Stomach (tissue), 9 donors: ENCODE results near the gene EIF1. TPM values are rescaled to one million over a fixed set of nuclear protein-coding genes. Genes with fewer than 3 reads are reported as not detected.

ENCODE experiments used
- DNase-seq, 2 donors: peaks; one replicate each; pipeline versions ENCODE4 v3.0.0 to v3.0.0-alpha.2; 2013 to 2019
- H3K27ac ChIP-seq, 5 donors: fragments of 200-600 bp in 4 of 5; sonication (generic) in 4 of 5; one replicate each; pipeline ENCODE4 v1.5.1; 2013 to 2019; ENCODE audit warnings: mild to moderate bottlenecking in 1 of 5, moderate library complexity in 1 of 5
- H3K27me3 ChIP-seq, 3 donors: fragments of 200-600 bp; sonication (generic); one replicate each; pipeline ENCODE4 v1.5.1; 2017 to 2019; ENCODE audit warnings: mixed run types in 1 of 3
- H3K36me3 ChIP-seq, 4 donors: fragments of 200-600 bp; sonication (generic); 1 replicate in 3 of 4; 2 replicates in 1 of 4; pipeline ENCODE4 v1.5.1; 2016 to 2019
- H3K4me1 ChIP-seq, 4 donors: fragments of 200-600 bp; sonication (generic); one replicate each; pipeline ENCODE4 v1.5.1; 2016 to 2019
- H3K4me3 ChIP-seq, 4 donors: fragments of 200-600 bp; sonication (generic) in 3 of 4; one replicate each; pipeline ENCODE4 v1.5.1; 2016 to 2019; ENCODE audit warnings: mild to moderate bottlenecking in 1 of 4
- H3K9me3 ChIP-seq, 4 donors: fragments of 200-600 bp; sonication (generic); one replicate each; pipeline ENCODE4 v1.5.1; 2016 to 2019
- EP300 ChIP-seq: sonication (generic); formaldehyde crosslinking; IDR thresholded peaks from one replicate; pipeline ENCODE4 v1.6.1; 2017; ENCODE audit warnings: antibody characterized with exemption
- POLR2A ChIP-seq, 4 donors: fragments of 450-650 bp; IDR thresholded peaks; one replicate each; pipeline ENCODE4 v1.6.1; 2016; ENCODE audit warnings: antibody characterized with exemption in 4 of 4, control low read depth in 2 of 4, mild to moderate bottlenecking in 1 of 4, moderate library complexity in 1 of 4
- POLR2AphosphoS5 ChIP-seq, 3 donors: sonication (generic); formaldehyde crosslinking; IDR thresholded peaks; one replicate each; pipeline ENCODE4 v1.6.1; 2016; ENCODE audit warnings: antibody characterized with exemption in 3 of 3
- WGBS, 5 donors: extraction: QIAGEN DNeasy Blood & Tissue Kit in 3 of 5; methylation state at CpG; one replicate each; pipeline versions ENCODE4 v1.1.5 to v1.1.7; 2013 to 2018; 5-methylcytosine and 5-hydroxymethylcytosine counted together
- intact Hi-C: fragments of 100-400 bp; cut with DNase I; formaldehyde crosslinking; loops from one replicate; pipeline ENCODE4 v1.15.1; 2023; ENCODE audit warnings: low total_unique reads
- polyA plus RNA-seq, 3 donors: library from polyadenylated mRNA; stranded (reverse); fragments of 200-250 nt; gene quantifications; one replicate each; pipeline ENCODE4 v1.2.3, GENCODE V29; 2013
- total RNA-seq, 5 donors: library from RNA; depleted of rRNA; stranded (reverse); fragments of >200 nt; gene quantifications; one replicate each; pipeline versions ENCODE4 v1.1.0 to v1.2.3, GENCODE V29; 2014 to 2016
- TF ChIP-seq, protein P1 (sequence below), 7 experiments: fragments of 450-650 bp in 4 of 7; fragments of 200-600 bp in 3 of 7; sonication (generic) in 3 of 7; IDR thresholded peaks; one replicate each; pipeline ENCODE4 v1.5.1; 2016 to 2019; ENCODE audit warnings: antibody characterized with exemption in 7 of 7, control low read depth in 2 of 7, mild to moderate bottlenecking in 1 of 7
- donor health status: healthy with polysubstance abuse.
- donor health status: Bipolar disorder and iron deficiency.
- donor health status: healthy.

The EIF1 gene
- total and polyA plus RNA-seq, 8 donors, result 62.4 to 972 (median 240) TPM

DNA sequence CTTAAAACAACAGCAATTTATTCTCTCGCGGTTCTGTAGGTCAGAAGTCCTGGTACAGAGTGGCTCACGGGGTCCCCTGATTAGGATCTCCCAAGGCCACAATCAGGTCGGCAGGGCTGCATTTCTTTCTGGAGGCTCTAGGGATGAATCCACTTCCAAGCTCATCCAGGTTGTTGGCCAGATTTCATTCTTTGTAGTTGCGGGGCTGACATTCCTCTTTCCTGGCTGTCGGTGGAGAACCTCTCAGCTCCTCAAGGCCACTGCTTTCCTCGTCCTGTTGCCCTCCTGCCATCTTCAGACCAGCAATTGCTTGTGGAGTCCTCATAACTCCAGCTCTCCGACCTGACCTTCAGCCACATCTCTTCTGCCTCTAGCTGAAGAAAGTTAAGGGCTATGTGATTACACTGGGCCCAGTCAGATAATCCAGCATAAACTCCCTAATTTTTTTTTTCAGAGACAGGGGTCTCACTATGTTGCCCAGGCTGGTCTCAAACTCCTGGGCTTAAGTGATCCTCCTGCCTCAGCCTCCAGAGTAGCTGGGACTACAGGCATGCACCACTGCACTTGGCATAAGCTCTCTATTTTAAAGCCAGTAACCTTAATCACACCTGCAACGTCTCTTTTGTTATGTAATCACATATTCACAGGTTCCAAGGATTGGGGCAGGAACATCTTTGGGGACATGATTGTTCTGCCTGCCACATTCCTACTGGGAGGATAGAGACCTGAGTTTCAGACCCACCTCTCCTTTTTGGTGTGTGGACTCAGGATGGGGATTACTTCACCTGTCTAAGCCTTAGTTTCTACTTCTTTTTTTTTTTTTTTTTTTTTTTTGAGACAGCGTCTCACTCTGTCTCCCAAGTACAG lies 19.4 kb downstream of the EIF1 start:
- 69 to 75% (median 72%) methylated on average over 10 of the region's 10 CpGs for WGBS, 5 donors
- Histone ChIP-seq H3K4me1 (no peaks in the 10 kb centered on the region), H3K36me3 (no peaks in the 10 kb centered on the region), H3K27ac (no peak overlapping the region), H3K4me3 (no peak overlapping the region), H3K27me3 (peaks cover 0 to 20% (median 0%) of the 10 kb centered on the region in 3 donors), H3K9me3 (no peaks in the 10 kb centered on the region)
- intact Hi-C loops, result no loop called here
- DNase-seq, result no peak
- TF ChIP-seq EP300 (no peak), POLR2A (IDR thresholded peaks at IDR 0.05) (no peak), POLR2AphosphoS5 (IDR thresholded peaks at IDR 0.05) (no peak)
- TF ChIP-seq, protein P1, sequence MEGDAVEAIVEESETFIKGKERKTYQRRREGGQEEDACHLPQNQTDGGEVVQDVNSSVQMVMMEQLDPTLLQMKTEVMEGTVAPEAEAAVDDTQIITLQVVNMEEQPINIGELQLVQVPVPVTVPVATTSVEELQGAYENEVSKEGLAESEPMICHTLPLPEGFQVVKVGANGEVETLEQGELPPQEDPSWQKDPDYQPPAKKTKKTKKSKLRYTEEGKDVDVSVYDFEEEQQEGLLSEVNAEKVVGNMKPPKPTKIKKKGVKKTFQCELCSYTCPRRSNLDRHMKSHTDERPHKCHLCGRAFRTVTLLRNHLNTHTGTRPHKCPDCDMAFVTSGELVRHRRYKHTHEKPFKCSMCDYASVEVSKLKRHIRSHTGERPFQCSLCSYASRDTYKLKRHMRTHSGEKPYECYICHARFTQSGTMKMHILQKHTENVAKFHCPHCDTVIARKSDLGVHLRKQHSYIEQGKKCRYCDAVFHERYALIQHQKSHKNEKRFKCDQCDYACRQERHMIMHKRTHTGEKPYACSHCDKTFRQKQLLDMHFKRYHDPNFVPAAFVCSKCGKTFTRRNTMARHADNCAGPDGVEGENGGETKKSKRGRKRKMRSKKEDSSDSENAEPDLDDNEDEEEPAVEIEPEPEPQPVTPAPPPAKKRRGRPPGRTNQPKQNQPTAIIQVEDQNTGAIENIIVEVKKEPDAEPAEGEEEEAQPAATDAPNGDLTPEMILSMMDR (IDR thresholded peaks at IDR 0.05), result no peak

DNA sequence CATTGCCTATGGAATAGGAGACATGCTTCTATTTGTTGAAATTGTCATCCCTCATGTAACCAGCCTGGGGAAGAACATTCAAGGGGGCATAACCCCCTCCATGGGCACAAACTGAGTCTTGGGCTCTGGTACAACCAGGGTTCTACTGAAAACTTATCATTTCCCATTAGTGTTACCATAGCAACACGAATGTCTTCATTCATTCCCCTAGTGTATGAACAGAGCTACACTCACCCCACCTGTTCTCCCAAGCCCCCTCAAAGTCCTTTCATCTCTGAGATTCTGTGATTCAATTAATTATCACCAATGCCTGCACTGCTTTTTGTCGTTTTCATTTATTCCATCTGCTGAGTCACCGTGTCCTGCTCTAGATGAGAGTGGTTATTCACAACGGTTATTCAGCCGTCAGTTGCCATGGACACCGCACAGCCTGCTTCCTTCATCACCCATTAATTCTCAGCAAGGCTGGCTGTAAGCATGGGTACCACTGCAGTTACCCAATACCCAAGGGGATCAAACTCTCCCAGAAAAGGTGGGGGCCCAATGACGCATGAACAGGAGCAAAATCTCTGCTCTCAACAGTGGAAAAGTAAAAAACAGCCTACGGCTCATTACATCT lies 21.9 kb downstream of the EIF1 start:
- intact Hi-C loops, result no loop called here
- peak in 1 of 2 donors; percentile 65 for DNase-seq
- no peak for TF ChIP-seq POLR2AphosphoS5 (IDR thresholded peaks at IDR 0.05)
- TF ChIP-seq POLR2A (IDR thresholded peaks at IDR 0.05), result no peak
- no peak for TF ChIP-seq EP300
- TF ChIP-seq, protein P1 (IDR thresholded peaks at IDR 0.05), result no peak

DNA sequence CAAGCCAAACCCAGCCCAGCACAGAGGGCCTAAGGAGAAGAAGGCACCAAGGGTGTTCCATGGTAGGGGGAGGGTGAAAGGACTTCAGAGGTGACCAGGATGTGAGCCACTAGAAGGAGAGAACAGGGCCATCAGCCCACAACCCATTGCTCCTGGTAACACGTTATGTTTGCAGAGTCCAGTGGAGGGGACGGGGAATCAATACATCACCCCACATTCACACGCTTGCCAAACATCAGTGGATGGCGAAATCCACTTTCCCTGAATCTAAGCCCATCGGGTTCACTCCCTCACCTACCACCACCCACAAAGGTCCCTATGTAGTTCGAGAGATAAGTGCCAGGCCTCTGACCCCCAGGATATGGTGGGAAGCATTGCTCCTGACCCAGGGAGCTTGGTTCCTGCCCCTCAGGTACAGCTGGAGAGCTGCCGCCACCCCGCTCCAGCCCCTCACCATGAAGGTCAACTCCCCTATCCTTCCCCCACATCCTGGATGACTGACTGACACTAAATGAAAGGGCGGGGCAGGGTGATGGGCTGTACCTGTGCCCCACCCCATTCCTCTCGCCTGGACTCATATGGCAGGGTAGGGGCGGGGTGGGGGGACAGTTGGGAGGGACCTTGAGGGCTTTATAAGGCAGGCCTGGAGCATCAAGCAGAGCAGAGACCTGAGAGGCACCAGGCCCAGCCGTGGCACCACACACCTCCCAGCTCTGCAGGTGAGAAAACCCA lies 23.1 kb downstream of the EIF1 start, which contains the start of gene GAST:
TSS of gene GAST (plus strand) at position 663 of the 732 bp plus-strand sequence. CDS start 3,106 bp downstream, outside the sequence.
- no peaks in the 10 kb centered on the region for H3K9me3 ChIP-seq
- no peaks in the 10 kb centered on the region for H3K36me3 ChIP-seq
- H3K4me1 ChIP-seq, result no peaks in the 10 kb centered on the region
- intact Hi-C loops, result no loop called here
- H3K27ac ChIP-seq, result no peak within 1 kb of the TSS
- TF ChIP-seq EP300 (no peak), POLR2AphosphoS5 (IDR thresholded peaks at IDR 0.05) (no peak)
- DNase-seq, result no peak
- 69 to 83% (median 75%) methylated on average over 6 to 12 of the region's 12 CpGs for WGBS, 5 donors
- peaks cover 0 to 20% (median 0%) of the 10 kb centered on the region in 3 donors for H3K27me3 ChIP-seq
- no peak within 1 kb of the TSS for H3K4me3 ChIP-seq

More for the DNA sequence above, 21.9 kb downstream of the EIF1 start:
- Histone ChIP-seq H3K9me3 (no peaks in the 10 kb centered on the region), H3K27ac (no peak overlapping the region), H3K4me1 (no peaks in the 10 kb centered on the region), H3K36me3 (no peaks in the 10 kb centered on the region), H3K27me3 (peaks cover 0 to 20% (median 0%) of the 10 kb centered on the region in 3 donors), H3K4me3 (no peak overlapping the region)
- WGBS, 5 donors, result 53 to 63% (median 57%) methylated on average over 8 of the region's 8 CpGs

DNA sequence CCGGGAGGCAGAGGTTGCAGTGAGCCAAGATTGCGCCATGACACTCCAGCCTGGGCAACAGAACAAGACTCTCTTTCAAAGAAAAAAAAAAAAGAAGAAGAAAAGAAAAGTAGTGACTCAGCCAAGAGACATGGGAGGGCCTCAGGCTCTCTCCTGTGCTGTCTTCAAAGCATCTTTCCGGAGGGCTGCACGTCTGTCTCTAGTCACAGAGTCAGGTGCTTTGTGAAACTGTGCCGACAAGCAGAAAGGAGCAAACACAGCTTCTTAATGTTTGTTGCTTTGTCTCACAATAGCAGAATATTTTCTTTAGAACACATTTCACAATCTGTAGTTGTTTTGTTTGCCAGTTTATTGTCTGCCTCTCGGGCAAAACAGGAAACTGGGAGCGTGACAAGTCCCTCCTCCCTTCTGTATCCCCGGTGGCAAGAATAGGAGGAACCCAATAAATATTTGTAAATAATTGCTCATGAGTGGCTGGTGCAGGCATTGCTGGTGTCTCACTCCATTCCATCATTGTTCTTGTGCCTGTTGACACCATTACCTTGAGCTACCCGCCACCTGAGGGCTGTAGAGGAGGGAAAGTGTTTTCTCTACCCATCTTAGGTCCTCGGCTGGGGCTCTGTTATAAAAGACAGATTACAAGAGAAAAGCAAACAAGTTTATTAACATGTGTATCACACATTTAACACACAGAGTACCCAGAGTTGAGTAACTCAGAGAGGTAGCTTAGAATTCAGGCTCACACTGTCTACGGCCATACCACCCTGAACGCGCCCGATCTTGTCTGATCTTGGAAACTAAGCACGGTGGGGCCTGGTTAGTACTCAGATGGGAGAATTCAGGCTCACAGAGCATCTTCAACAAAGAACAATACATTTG lies 29.0 kb downstream of the EIF1 start:
- Histone ChIP-seq H3K4me3 (no peak overlapping the region), H3K9me3 (no peaks in the 10 kb centered on the region), H3K4me1 (peaks cover 0 to 5% (median 0%) of the 10 kb centered on the region in 4 donors), H3K27ac (no peak overlapping the region), H3K27me3 (peaks cover 0 to under 1% (median 0%) of the 10 kb centered on the region in 3 donors), H3K36me3 (no peaks in the 10 kb centered on the region)
- intact Hi-C loops, result no loop called here
- TF ChIP-seq POLR2A (IDR thresholded peaks at IDR 0.05) (no peak), EP300 (no peak), POLR2AphosphoS5 (IDR thresholded peaks at IDR 0.05) (no peak)
- TF ChIP-seq, protein P1 (IDR thresholded peaks at IDR 0.05), result no peak
- WGBS, 5 donors, result 53 to 64% (median 62%) methylated on average over 15 of the region's 15 CpGs
- DNase-seq, result no peak
